ENCODE data around the gene SDK2. TPM values are rescaled to one million over a fixed set of nuclear protein-coding genes. Genes with fewer than 3 reads are reported as not detected.

Gene SDK2
- polyA plus RNA-seq, 2 of the 4 experiments (the other 2 are of a cell fraction): 0.36 to 0.57 TPM

DNA sequence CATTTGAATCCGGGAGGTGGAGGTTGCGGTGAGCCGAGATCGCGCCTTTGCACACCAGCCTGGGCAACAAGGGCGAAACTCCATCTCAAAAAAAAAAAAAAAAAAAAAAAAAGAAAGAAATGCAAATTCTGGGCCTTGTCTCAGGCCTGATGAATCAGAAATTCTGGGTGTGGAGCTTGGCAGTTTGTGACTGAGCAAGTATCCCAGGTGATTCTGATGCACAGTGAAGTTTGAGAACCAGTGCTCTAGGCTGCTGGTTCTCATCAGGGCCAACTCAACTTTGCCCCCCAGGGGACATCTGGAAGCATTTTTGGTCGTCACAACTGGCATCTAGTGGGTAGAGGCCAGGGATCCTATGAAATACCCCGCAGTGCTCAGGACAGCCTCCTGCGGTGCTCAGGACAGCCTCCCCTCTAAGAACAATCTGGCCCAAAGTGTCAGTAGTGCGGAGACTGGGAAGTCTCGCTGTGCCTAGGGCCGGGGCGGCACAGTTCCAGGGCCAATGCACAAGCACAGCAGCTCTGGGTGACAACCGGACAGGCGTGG, 55.9 kb downstream of the SDK2 start:
- no peak for TF ChIP-seq FOXS1 (CRISPR knock-in tag; IDR thresholded peaks at IDR 0.05)
- no peak for TF ChIP-seq ESRRA (IDR thresholded peaks at IDR 0.05; ENCODE audit: borderline replicate concordance, low read length)
- TF ChIP-seq RAD21 (conservative IDR thresholded peaks at IDR 0.05 in 1 of 2, IDR thresholded peaks at IDR 0.05 in 1 of 2): no peak
- TF ChIP-seq CEBPB (IDR thresholded peaks at IDR 0.05): no peak
- TF ChIP-seq ZFP36 (IDR thresholded peaks at IDR 0.05; ENCODE audit: borderline replicate concordance, partially characterized antibody): no peak
- TF ChIP-seq CHD2 (IDR thresholded peaks at IDR 0.05; ENCODE audit: low read length, partially characterized antibody): no peak
- TF ChIP-seq MYC (IDR thresholded peaks at IDR 0.05; ENCODE audit: borderline replicate concordance, low read length): no peak
- TF ChIP-seq, protein P1, sequence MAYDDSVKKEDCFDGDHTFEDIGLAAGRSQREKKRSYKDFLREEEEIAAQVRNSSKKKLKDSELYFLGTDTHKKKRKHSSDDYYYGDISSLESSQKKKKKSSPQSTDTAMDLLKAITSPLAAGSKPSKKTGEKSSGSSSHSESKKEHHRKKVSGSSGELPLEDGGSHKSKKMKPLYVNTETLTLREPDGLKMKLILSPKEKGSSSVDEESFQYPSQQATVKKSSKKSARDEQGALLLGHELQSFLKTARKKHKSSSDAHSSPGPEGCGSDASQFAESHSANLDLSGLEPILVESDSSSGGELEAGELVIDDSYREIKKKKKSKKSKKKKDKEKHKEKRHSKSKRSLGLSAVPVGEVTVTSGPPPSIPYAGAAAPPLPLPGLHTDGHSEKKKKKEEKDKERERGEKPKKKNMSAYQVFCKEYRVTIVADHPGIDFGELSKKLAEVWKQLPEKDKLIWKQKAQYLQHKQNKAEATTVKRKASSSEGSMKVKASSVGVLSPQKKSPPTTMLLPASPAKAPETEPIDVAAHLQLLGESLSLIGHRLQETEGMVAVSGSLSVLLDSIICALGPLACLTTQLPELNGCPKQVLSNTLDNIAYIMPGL (CRISPR knock-in tag; IDR thresholded peaks at IDR 0.05; ENCODE audit: borderline replicate concordance): no peak
- no peak for TF ChIP-seq KDM5A (IDR thresholded peaks at IDR 0.05)
- no peak for TF ChIP-seq KDM1A (IDR thresholded peaks at IDR 0.05; ENCODE audit: low read depth)
- TF ChIP-seq ZC3H11A (IDR thresholded peaks at IDR 0.05): no peak
- TF ChIP-seq MAFK (IDR thresholded peaks at IDR 0.05; ENCODE audit: partially characterized antibody): no peak
- TF ChIP-seq ZSCAN20 (CRISPR knock-in tag; IDR thresholded peaks at IDR 0.05): no peak
- TF ChIP-seq NFE2L2 (conservative IDR thresholded peaks at IDR 0.05; ENCODE audit: low read length): no peak
- TF ChIP-seq HEYL (CRISPR knock-in tag; IDR thresholded peaks at IDR 0.05): no peak
- Histone ChIP-seq H3K9me3 (no peaks in the 10 kb centered on the region), H3K4me2 (no peak overlapping the region), H3K4me1 (no peaks in the 10 kb centered on the region), H3K27ac (no peak overlapping the region), H3K4me3 (no peak overlapping the region)
- DNase-seq (ENCODE audit: low read depth in 1 of 2, low spot score in 1 of 2) (no peak), ATAC-seq (no peak), FAIRE-seq (no peak)
- 76% methylated on average over 15 of the region's 15 CpGs for WGBS (ENCODE audit: missing lambda C conversion rate)
- POLR2A ChIA-PET: no interaction called here
- CTCF ChIA-PET: interaction anchor here (0.5 to 1.7 kb wide), 5 partner anchors 10 to 522 kb away, joined by 3 to 4 read pairs (median 4); no protein-coding TSS in a partner anchor

DNA sequence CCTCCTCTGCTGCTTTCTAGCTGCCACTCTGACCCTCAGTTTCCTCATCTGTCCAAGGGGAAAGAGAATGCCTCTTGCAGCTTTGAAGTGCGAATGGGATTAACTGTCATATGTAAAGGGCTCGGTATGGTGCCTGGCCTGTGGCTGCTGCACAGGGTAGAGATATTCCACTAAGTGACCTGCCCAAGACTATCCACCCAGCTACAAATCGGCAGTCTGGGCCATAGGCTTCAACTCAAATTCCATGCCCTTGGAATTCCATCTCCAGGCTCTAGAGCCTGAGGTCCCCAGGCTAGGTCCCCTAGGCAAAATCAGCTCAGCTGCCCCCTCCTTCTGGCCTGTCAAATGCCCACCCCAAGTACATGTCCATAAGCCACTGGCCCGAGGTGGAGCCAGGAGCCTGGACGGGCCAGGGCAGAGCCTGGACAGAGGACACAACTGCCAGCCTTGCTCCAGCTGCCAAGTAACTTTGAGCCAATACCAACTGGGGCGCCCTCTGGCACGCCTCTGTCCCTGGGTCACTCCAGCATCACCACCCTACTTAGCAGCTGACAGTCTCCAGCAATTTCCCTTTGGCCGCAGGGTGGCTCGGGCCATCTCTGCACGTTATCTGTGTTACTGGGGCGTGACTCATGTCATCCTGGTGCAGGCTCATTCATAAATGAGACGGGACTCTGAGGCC, 57.2 kb downstream of the SDK2 start:
- Histone ChIP-seq H3K4me1 (no peaks in the 10 kb centered on the region), H3K9me3 (no peaks in the 10 kb centered on the region), H3K27ac (no peak overlapping the region), H3K4me3 (no peak overlapping the region), H3K4me2 (no peak overlapping the region)
- 48% methylated on average over 12 of the region's 12 CpGs for WGBS (ENCODE audit: missing lambda C conversion rate)
- FAIRE-seq (no peak), ATAC-seq (peak in 1 of 2 experiments; percentile 55; a peak in 3 of 6 replicates), DNase-seq (ENCODE audit: low read depth in 1 of 2, low spot score in 1 of 2) (peak; percentile 21 to 33)
- CTCF ChIA-PET: interaction anchor here (1.0 to 1.7 kb wide), 8 partner anchors 9 to 590 kb away, joined by 3 to 7 read pairs (median 4); no protein-coding TSS in a partner anchor
- no peak for TF ChIP-seq HOXB5 (CRISPR knock-in tag; IDR thresholded peaks at IDR 0.05)
- TF ChIP-seq, protein P2, sequence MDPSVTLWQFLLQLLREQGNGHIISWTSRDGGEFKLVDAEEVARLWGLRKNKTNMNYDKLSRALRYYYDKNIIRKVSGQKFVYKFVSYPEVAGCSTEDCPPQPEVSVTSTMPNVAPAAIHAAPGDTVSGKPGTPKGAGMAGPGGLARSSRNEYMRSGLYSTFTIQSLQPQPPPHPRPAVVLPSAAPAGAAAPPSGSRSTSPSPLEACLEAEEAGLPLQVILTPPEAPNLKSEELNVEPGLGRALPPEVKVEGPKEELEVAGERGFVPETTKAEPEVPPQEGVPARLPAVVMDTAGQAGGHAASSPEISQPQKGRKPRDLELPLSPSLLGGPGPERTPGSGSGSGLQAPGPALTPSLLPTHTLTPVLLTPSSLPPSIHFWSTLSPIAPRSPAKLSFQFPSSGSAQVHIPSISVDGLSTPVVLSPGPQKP (IDR thresholded peaks at IDR 0.05; ENCODE audit: low read depth, low read length): no peak
- no peak for TF ChIP-seq FOSB (CRISPR knock-in tag; IDR thresholded peaks at IDR 0.05)
- TF ChIP-seq ZC3H11A (IDR thresholded peaks at IDR 0.05): no peak
- no peak for TF ChIP-seq HOXB13 (CRISPR knock-in tag; IDR thresholded peaks at IDR 0.05; ENCODE audit: low read depth)
- no peak for TF ChIP-seq HEYL (CRISPR knock-in tag; IDR thresholded peaks at IDR 0.05)
- no peak for TF ChIP-seq BHLHE40 (IDR thresholded peaks at IDR 0.05; ENCODE audit: low read depth, low read length)
- TF ChIP-seq, protein P3, sequence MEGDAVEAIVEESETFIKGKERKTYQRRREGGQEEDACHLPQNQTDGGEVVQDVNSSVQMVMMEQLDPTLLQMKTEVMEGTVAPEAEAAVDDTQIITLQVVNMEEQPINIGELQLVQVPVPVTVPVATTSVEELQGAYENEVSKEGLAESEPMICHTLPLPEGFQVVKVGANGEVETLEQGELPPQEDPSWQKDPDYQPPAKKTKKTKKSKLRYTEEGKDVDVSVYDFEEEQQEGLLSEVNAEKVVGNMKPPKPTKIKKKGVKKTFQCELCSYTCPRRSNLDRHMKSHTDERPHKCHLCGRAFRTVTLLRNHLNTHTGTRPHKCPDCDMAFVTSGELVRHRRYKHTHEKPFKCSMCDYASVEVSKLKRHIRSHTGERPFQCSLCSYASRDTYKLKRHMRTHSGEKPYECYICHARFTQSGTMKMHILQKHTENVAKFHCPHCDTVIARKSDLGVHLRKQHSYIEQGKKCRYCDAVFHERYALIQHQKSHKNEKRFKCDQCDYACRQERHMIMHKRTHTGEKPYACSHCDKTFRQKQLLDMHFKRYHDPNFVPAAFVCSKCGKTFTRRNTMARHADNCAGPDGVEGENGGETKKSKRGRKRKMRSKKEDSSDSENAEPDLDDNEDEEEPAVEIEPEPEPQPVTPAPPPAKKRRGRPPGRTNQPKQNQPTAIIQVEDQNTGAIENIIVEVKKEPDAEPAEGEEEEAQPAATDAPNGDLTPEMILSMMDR (IDR thresholded peaks at IDR 0.05): no peak
- TF ChIP-seq, protein P4, sequence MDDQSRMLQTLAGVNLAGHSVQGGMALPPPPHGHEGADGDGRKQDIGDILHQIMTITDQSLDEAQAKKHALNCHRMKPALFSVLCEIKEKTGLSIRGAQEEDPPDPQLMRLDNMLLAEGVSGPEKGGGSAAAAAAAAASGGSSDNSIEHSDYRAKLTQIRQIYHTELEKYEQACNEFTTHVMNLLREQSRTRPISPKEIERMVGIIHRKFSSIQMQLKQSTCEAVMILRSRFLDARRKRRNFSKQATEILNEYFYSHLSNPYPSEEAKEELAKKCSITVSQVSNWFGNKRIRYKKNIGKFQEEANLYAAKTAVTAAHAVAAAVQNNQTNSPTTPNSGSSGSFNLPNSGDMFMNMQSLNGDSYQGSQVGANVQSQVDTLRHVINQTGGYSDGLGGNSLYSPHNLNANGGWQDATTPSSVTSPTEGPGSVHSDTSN (IDR thresholded peaks at IDR 0.05): no peak
- no peak for TF ChIP-seq POLR2AphosphoS2 (conservative IDR thresholded peaks at IDR 0.05; ENCODE audit: low read length)
- no peak for TF ChIP-seq FOSL2 (IDR thresholded peaks at IDR 0.05)
- no peak for TF ChIP-seq FOSL2 (CRISPR knock-in tag; IDR thresholded peaks at IDR 0.05)
- TF ChIP-seq GATA3 (IDR thresholded peaks at IDR 0.05; ENCODE audit: borderline replicate concordance): no peak
- no peak for TF ChIP-seq KDM5A (IDR thresholded peaks at IDR 0.05)
- no peak for TF ChIP-seq PHF8 (IDR thresholded peaks at IDR 0.05; ENCODE audit: borderline replicate concordance, low read depth)
- TF ChIP-seq FOXS1 (CRISPR knock-in tag; IDR thresholded peaks at IDR 0.05): no peak
- TF ChIP-seq JUNB (IDR thresholded peaks at IDR 0.05): no peak
- no peak for TF ChIP-seq RARB (CRISPR knock-in tag; IDR thresholded peaks at IDR 0.05)
- no peak for TF ChIP-seq ZFP36 (IDR thresholded peaks at IDR 0.05; ENCODE audit: borderline replicate concordance, partially characterized antibody)
- POLR2A ChIA-PET: no interaction called here

Measured in A549 (cell line).